Measurements from ENCODE around the gene WFDC1. TPM values are rescaled to one million over a fixed set of nuclear protein-coding genes. Genes with fewer than 3 reads are reported as not detected.

WFDC1 gene
- polyA plus RNA-seq, 1 of the 3 experiments (the other 2 are of a cell fraction): 0.03 TPM

DNA sequence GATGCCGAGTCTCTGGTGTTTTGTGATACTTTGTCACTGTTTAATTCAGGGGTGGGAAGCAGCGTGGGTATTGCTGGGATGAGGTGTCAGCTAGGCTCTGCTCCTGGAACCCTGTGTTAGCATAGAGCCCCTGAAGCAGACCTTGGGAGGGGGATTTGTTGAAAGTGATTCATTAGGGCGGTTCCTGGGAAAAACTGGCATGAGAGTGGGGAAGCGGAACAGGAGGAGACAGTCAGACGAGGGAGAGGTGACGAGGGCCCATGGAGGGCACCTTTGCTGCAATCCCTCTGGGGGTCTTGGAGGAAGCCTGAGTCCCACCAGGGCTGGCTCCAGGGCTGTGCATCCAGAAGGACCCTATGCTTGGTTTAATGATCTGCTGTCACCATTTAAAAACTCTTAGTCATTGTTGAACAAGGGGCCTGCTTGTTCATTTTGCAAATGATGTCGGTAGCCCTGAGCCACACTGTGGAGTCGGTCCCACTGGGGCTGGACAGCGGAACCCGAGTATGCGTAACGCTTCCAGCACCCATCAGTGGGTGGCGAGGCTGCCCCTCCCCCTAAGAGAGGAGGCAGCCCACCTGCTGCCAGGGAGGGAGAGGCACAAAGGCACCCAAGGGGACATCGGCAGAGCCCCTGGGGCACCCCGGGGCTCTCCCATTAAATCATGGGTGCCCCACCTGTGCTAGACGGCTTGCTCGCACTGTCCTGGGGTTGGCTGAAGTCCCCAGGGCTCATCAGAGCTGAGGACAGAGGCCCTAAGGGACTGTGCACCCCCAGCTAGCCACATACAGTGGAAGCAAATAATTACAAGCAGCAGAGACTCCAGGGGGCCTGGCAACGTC is 35.4 kb downstream of the WFDC1 start:
- H4K20me1 ChIP-seq (ENCODE audit: insufficient read depth): no peaks in the 10 kb centered on the region
- no peaks in the 10 kb centered on the region for H3K79me2 ChIP-seq (ENCODE audit: insufficient read depth)
- H3K9me3 ChIP-seq: no peaks in the 10 kb centered on the region
- H3K9me2 ChIP-seq: no peaks in the 10 kb centered on the region
- no peak overlapping the region for H3K4me3 ChIP-seq (ENCODE audit: low read depth in 2 of 2, low read length in 1 of 2)
- H3K36me3 ChIP-seq (replicated peaks in 1 of 2; ENCODE audit: control insufficient read depth in 1 of 2, insufficient read depth in 2 of 2, low read length in 1 of 2): no peaks in the 10 kb centered on the region
- TF ChIP-seq GABPA (IDR thresholded peaks at IDR 0.05; ENCODE audit: low read depth) (no peak), TAF1 (IDR thresholded peaks at IDR 0.05; ENCODE audit: borderline replicate concordance, low read depth, low read length) (no peak), YY1 (IDR thresholded peaks at IDR 0.05; ENCODE audit: low read depth) (no peak), CHD2 (IDR thresholded peaks at IDR 0.05; ENCODE audit: low read length, partially characterized antibody) (no peak), GATA2 (CRISPR knock-in tag; IDR thresholded peaks at IDR 0.05) (no peak), FOXJ3 (CRISPR knock-in tag; IDR thresholded peaks at IDR 0.05) (no peak), FOXM1 (IDR thresholded peaks at IDR 0.05; ENCODE audit: low read depth) (no peak), EP300 (IDR thresholded peaks at IDR 0.05; ENCODE audit: borderline replicate concordance in 1 of 2, low read depth in 1 of 2, low read length in 1 of 2) (no peak)
- TF ChIP-seq, protein P1, sequence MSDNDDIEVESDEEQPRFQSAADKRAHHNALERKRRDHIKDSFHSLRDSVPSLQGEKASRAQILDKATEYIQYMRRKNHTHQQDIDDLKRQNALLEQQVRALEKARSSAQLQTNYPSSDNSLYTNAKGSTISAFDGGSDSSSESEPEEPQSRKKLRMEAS (IDR thresholded peaks at IDR 0.05; ENCODE audit: low read depth): no peak
- TF ChIP-seq, protein P2, sequence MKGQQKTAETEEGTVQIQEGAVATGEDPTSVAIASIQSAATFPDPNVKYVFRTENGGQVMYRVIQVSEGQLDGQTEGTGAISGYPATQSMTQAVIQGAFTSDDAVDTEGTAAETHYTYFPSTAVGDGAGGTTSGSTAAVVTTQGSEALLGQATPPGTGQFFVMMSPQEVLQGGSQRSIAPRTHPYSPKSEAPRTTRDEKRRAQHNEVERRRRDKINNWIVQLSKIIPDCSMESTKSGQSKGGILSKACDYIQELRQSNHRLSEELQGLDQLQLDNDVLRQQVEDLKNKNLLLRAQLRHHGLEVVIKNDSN (IDR thresholded peaks at IDR 0.05; ENCODE audit: borderline replicate concordance, low read depth): no peak
- TF ChIP-seq, protein P3, sequence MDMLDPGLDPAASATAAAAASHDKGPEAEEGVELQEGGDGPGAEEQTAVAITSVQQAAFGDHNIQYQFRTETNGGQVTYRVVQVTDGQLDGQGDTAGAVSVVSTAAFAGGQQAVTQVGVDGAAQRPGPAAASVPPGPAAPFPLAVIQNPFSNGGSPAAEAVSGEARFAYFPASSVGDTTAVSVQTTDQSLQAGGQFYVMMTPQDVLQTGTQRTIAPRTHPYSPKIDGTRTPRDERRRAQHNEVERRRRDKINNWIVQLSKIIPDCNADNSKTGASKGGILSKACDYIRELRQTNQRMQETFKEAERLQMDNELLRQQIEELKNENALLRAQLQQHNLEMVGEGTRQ (IDR thresholded peaks at IDR 0.05; ENCODE audit: borderline replicate concordance, low read depth, low read length): no peak
- TF ChIP-seq, protein P4, sequence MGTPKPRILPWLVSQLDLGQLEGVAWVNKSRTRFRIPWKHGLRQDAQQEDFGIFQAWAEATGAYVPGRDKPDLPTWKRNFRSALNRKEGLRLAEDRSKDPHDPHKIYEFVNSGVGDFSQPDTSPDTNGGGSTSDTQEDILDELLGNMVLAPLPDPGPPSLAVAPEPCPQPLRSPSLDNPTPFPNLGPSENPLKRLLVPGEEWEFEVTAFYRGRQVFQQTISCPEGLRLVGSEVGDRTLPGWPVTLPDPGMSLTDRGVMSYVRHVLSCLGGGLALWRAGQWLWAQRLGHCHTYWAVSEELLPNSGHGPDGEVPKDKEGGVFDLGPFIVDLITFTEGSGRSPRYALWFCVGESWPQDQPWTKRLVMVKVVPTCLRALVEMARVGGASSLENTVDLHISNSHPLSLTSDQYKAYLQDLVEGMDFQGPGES (IDR thresholded peaks at IDR 0.05; ENCODE audit: low read depth, low read length): no peak
- H3K27ac ChIP-seq (ENCODE audit: low read depth in 2 of 2, low read length in 1 of 2): no peak overlapping the region
- POLR2A ChIA-PET: no interaction called here
- H3K27me3 ChIP-seq (ENCODE audit: insufficient read depth): peaks cover 14% of the 10 kb centered on the region; the same call in 1 of the 2 replicates
- H3F3A ChIP-seq (replicated peaks; ENCODE audit: insufficient read depth): no peaks in the 10 kb centered on the region
- CTCF ChIA-PET: interaction anchor here (1.8 kb wide), 1 partner anchor 22 kb away, joined by 11 read pairs; no protein-coding TSS in a partner anchor
- no peak overlapping the region for H3K4me2 ChIP-seq
- 45% methylated on average over 9 of the region's 18 CpGs for WGBS (ENCODE audit: low lambda C conversion rate)
- DNase-seq: no peak
- no peak overlapping the region for H2AFZ ChIP-seq (ENCODE audit: low read depth)
- no peak overlapping the region for H3K9ac ChIP-seq
- no peaks in the 10 kb centered on the region for H3K4me1 ChIP-seq (ENCODE audit: control insufficient read depth in 1 of 2, insufficient read depth in 2 of 2, low read depth in 1 of 2, low read length in 1 of 2)

DNA sequence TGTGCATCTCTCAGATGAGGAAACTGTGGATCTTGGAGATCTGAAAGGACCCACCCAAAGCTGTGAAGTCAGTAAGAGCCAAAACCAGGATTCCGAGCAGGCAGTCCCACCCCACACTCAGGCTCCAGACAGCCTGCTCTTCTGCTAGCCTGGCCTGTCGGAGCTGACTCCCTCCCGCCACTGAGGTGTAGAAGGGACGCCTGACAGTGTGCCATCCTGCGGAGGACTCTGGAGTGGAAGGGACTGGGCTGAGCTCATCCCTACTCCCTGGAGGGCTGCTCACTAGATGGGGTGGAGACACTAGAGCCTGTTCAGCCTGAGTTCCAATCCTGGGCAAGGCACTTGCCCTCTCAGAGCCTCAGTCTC is 36.0 kb downstream of the WFDC1 start:
- Histone ChIP-seq H3K4me3 (ENCODE audit: low read depth in 2 of 2, low read length in 1 of 2) (no peak overlapping the region), H3K9ac (no peak overlapping the region), H3K9me3 (no peaks in the 10 kb centered on the region), H2AFZ (ENCODE audit: low read depth) (no peak overlapping the region), H3K27ac (ENCODE audit: low read depth in 2 of 2, low read length in 1 of 2) (no peak overlapping the region), H3K9me2 (no peaks in the 10 kb centered on the region), H3K4me1 (ENCODE audit: control insufficient read depth in 1 of 2, insufficient read depth in 2 of 2, low read depth in 1 of 2, low read length in 1 of 2) (no peaks in the 10 kb centered on the region), H3K36me3 (replicated peaks in 1 of 2; ENCODE audit: control insufficient read depth in 1 of 2, insufficient read depth in 2 of 2, low read length in 1 of 2) (no peaks in the 10 kb centered on the region), H3K4me2 (no peak overlapping the region), H3K27me3 (ENCODE audit: insufficient read depth) (peaks cover 14% of the 10 kb centered on the region; the same call in 1 of the 2 replicates), H4K20me1 (ENCODE audit: insufficient read depth) (no peaks in the 10 kb centered on the region), H3K79me2 (ENCODE audit: insufficient read depth) (no peaks in the 10 kb centered on the region), H3F3A (replicated peaks; ENCODE audit: insufficient read depth) (no peaks in the 10 kb centered on the region)
- no peak for TF ChIP-seq TCF12 (IDR thresholded peaks at IDR 0.05)
- TF ChIP-seq, protein P5, sequence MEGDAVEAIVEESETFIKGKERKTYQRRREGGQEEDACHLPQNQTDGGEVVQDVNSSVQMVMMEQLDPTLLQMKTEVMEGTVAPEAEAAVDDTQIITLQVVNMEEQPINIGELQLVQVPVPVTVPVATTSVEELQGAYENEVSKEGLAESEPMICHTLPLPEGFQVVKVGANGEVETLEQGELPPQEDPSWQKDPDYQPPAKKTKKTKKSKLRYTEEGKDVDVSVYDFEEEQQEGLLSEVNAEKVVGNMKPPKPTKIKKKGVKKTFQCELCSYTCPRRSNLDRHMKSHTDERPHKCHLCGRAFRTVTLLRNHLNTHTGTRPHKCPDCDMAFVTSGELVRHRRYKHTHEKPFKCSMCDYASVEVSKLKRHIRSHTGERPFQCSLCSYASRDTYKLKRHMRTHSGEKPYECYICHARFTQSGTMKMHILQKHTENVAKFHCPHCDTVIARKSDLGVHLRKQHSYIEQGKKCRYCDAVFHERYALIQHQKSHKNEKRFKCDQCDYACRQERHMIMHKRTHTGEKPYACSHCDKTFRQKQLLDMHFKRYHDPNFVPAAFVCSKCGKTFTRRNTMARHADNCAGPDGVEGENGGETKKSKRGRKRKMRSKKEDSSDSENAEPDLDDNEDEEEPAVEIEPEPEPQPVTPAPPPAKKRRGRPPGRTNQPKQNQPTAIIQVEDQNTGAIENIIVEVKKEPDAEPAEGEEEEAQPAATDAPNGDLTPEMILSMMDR (IDR thresholded peaks at IDR 0.05): no peak
- TF ChIP-seq FOXJ3 (CRISPR knock-in tag; IDR thresholded peaks at IDR 0.05): no peak
- 79% methylated on average over 5 of the region's 5 CpGs for WGBS (ENCODE audit: low lambda C conversion rate)
- ChIA-PET POLR2A (no interaction called here), CTCF (interaction anchor here (1.8 kb wide), 1 partner anchor 23 kb away, joined by 11 read pairs; no protein-coding TSS in a partner anchor)
- no peak for DNase-seq
